Activated CD8-positive, alpha-beta memory T cell treated with anti-CD3 and anti-CD28 coated beads, Interleukin-2, amount 50 U/mL, for 24 hours (primary cell): ENCODE data around the gene TMEM151A.
"Not testable (repeated sequence)": the region's sequence is repeated elsewhere in the genome, so short reads cannot be mapped to it uniquely, and the experiment has no call there.

Experiments
- DNase-seq: peaks from one replicate; pipeline ENCODE4 v3.0.0-alpha.2; 2020; ENCODE audit errors: extremely low read depth

The TMEM151A gene

GRCh38 chr11:66267379-66268243 is 24.1 kb upstream of the TMEM151A start:
- peak; percentile 58 for DNase-seq

DNA sequence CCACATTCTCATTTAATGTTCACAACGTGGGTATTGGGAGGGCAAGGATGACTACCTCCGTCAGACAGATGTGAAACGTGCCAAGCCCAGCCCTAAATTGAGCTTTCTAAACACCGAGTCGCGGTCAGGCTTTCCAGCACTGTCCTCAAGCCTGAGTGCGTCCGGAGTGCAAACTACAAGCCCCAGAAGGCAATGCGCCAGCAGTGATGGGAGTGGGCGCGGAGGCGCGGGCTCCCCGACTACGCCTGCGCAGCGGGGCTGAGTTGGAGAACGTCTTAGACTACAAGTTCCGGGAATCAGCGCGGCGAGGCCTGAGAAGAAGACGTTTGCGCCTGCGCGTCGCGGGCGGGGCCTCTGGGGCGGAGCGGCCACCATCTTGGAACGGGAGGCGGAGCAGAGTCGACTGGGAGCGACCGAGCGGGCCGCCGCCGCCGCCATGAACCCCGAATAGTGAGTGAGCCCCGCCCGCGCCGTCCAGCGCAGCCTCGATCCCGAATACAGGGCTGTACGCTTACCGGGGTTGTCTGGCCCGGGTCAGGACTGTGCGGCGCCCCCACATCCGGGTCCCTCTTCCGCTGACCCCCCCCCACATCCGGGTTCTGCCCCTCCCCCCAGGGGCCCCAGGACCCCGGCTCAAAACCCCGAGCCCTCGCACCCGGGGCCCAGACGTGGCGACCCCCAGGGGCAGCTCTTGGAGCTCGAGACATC is 23.3 kb upstream of the TMEM151A start, which contains the start of gene RAB1B:
Gene RAB1B, plus strand, starts transcription at position 396 of the 708 bp plus-strand sequence. Its CDS starts 41 bp downstream, at position 437.
- DNase-seq: peak; percentile 99

DNA sequence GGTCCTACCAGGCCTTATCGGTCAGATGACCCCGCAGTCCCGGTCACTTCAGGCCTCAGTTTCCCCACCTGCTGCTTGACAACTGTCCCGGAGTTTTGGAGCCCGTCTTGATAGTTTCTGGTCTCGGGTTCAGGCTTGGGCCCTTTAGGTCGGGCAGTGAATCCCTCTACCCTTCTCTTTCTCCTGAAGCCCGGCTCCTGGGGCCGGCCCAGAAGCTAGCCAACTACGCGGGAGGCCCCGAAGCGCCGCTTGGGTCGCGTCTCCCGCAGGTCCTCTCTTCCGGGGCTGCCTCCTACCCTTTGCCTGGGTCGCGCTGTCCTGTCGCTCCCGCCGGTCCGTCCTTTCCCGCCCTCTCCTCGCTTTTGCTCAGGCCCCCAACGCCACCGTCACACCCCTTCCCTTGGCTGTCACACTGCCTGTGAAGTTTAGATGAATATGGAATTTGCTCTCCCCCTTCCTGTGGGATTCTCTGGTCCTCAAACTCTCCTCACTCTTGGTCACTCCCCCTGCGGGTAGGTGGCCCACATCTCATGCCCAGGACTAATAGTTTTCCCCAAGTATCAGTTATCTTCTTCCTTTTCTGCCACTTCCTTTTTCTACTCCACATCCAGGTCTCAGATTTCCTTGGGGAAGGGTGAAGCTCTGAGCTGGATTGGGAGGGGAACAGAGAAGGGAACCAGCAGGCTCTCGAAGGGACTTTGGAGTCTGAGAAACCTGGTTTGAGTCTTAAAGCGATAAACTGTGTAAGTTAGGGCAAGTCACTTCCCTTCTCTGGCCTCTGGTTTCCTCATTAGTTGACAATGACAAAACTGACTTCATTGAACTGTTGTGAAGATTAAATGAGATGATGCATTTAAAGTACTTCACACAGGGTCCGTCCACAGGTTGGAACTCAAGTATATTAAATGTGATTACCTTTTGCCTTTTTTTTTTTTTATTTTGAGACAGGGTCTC is 22.5 kb upstream of the TMEM151A start:
- no peak for DNase-seq

GRCh38 chr11:66271816-66272215 is 19.9 kb upstream of the TMEM151A start:
- DNase-seq: no peak

DNA sequence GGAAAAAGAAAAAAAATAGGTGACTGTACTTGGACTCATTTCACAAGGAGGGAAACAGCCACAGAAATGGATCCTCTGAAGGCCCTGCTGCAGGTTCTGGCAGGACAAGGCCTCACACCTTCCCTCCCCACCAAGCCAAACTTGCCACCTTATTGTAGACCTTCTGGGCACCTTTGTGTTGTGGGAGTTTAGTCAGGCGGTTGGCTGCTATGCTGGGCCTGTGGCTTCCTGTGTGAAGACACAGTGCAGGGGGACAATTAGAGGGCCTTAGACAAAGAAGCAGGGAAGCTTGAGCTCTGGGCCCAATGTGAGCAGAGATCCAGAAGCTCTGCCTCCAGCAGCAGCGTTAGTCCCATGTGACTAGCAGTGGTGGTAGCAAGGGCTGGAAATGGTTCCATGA is 19.1 kb upstream of the TMEM151A start:
- DNase-seq: no peak

DNA sequence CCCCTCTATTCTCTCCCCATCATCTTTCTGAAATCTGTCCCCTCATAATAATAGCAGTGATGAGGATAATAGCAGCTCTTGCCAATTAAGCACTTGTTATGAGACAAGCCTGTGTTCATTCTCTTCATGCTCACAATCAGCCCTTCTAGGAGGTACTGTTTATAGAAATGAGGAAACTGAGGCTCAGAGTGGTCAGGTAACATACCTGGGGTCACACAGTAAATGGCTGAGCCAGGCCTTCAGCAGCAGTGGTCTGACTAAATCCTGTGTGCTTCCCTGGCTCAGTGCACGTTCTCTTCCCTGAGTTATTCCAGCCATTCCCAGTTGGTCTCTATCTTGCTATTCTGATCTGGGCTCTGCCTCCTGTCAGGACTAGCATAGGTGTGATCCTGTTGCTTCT is 17.5 kb upstream of the TMEM151A start:
- no peak for DNase-seq

- no peak for DNase-seq
These were observed 16.3 kb upstream of the TMEM151A start for GRCh38 chr11:66275396-66275795.

- DNase-seq: no peak
These were observed 15.6 kb upstream of the TMEM151A start for GRCh38 chr11:66275984-66276612.

DNA sequence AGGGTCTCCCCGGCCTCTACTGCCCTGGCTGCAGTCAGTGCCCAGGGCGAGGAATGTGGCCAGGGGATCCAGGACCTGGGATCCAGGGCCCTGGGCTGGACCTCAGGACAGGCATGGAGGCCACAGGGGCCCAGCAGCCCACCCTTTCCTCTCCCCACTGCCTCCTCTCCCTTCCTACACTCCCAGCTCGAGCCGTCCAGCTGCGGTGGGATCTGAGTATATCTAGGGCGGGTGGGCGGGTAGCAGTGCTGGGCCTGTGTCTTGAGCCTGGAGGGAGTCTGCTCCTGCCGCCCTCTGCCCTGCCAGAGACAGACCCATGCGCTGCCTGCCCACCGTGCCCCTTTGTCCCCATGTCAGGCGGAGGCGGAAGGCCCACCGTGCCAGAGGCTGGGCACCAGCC is 15.1 kb upstream of the TMEM151A start:
- DNase-seq: not testable (repeated sequence)

DNA sequence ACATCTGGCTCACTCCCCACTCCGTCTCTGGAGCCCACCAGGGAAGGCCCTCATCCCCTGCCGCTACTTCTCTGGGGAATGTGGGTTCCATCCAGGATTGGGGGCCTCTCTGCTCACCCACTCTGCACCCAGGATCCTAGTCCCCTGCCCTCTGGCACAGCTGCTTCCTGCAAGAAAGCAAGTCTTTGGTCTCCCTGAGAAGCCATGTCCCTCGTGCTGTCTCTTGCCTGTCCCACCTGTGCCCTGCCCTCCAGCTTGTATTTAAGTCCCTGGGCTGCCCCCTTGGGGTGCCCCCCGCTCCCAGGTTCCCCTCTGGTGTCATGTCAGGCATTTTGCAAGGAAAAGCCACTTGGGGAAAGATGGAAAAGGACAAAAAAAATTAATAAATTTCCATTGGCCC is 14.6 kb upstream of the TMEM151A start:
- not testable (repeated sequence) for DNase-seq

GRCh38 chr11:66277471-66278362 is 14.0 kb upstream of the TMEM151A start, which contains the start of gene CNIH2:
TSS of gene CNIH2 (plus strand) at chr11:66278175. CDS start at chr11:66278457, 282 bp downstream.
- no peak for DNase-seq

- DNase-seq: no peak
These were observed 13.2 kb upstream of the TMEM151A start for GRCh38 chr11:66278363-66279091.

DNA sequence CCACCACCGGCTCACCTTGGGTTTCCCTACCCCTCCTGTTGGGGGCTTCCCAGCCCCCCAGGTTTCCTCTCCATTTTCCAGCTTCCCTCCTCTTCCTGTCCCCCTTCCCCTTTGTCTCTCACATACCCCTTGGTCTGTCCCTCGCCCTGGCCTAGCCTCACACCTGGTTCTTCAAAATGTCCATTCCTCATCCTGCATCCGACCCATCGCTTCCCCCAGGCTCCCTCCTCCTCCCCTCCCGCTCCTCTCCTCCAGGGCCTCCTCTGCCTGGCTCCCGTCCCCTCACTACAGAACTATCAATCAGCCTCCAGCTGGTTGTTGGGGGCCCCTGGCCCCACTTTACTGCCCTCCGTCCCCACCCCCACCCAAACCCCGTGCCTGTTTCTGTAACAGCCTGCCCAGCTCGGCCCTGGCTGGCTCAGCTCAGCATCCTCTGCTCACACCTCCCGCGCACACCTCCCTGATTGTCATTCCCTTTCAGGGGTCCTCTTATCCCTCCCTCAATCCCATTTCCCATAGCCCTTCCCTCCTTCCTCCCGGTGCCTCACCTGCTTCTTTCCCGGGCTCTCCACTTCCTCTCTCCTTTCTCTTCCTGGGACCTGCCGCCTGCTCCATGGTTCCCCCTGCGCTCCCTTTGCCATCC is 12.5 kb upstream of the TMEM151A start:
- DNase-seq: no peak

DNA sequence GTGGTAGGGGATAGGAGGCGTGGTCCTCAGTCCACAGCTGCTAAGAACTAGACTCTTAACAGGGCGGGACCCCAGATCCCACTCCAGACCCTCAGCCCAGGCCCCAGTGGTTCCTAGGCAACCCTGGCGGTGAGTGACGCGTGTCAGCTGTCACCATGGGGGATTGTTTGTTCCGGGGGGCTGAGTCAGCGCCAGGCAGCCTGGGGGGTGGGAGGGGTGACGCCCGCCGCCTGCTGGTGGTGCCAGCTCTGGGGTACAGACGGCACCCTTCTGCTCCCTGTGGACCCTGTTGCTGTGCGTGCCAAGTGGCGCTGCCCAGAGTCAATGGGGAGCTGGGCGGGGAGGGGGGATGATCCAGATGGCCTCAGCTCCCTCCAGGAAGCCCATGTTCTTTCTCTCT is 11.3 kb upstream of the TMEM151A start:
- DNase-seq: no peak

- no peak for DNase-seq
These were observed 10.7 kb upstream of the TMEM151A start for GRCh38 chr11:66281001-66281400.

- no peak for DNase-seq
These were observed 9.8 kb upstream of the TMEM151A start for GRCh38 chr11:66281776-66282467.

DNA sequence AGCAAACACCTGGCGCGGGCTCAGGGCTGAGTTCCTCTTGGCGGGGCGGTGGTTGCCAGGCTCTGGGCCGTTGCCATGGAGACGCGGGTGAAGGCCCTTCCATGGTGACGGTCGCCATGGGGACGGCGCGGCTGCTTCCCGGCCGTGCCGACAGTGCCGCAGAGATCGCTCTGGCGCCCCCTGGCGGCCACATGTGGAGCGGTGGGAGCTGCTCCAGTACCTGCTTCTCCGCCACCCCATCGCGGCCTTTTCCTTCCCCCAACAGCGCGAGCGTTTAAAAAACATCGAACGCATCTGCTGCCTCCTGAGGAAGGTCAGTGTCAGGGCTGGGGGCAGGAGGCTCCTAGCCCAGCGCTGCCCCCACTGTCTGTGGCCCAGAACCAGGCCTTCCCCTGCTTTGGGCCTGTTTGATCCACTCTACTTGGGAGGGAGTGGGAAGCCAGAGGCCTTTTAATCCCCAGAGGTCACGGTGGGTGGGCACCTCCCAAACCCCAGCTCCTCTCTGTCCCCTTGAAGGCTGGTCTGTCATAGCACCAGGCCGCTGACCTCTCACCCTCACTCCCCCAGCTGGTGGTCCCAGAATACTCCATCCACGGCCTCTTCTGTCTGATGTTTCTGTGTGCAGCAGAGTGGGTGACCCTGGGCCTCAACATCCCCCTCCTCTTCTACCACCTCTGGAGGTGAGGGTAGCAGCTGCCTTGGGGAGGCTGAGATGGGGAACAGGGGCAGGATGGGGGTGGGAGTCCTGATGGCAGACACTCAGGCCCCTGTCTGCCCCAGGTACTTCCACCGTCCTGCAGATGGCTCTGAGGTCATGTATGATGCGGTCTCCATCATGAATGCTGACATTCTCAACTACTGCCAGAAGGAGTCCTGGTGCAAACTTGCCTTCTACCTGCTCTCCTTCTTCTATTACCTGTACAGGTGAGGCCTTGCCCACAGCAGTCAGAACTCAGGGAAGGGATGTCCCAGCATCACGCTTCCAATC is 8.9 kb upstream of the TMEM151A start:
- DNase-seq: peak; percentile 96
